GM12874 (cell line): ENCODE measurements around the gene SHMT1.

Experiments
- CTCF ChIP-seq: IDR thresholded peaks from 2 replicates; pipeline ENCODE4 v1.5.1; 2011; ENCODE audit warnings: low read depth, mild to moderate bottlenecking, control low read depth, low read length, moderate library complexity; ENCODE audit not compliant: insufficient read depth

The SHMT1 gene

DNA sequence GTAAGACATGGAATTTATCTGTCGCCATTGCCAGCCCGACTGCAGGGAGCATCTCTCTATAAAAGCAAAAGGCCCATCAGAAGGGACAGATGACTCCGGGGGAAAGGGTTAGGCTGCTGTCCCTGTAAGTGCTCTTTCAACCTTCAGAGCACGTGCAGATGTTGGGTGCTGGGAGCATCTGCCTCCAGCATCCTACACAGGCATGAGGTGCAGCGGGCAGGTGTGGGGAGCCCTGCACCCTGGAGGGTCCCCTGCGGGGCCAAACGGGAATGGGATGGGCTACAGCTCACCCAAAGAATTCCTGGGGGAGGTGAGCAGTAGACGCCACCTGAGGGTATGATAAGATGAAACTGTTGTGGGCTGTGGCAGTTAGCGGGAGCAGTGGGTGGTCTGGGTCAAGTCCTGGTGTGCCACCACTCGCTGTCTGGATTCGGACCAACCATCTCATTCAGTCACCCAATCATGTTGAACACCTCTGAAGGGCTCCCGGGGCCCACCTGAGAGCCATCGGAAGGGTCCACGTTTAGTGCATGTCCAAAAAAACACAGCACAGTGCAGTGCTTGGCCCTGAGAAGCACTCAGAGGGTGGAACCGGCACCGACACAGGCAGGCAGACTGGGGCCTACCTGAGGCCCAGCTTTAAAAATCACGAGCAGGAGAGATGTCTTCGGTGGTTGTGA is 44.4 kb downstream of the SHMT1 start:
- no peak for TF ChIP-seq CTCF

GRCh38 chr17:18318117-18318516 is 45.2 kb downstream of the SHMT1 start:
- TF ChIP-seq CTCF = no peak

GRCh38 chr17:18315961-18316360 is 47.4 kb downstream of the SHMT1 start:
- no peak for TF ChIP-seq CTCF

- no peak for TF ChIP-seq CTCF
These were observed 47.8 kb downstream of the SHMT1 start for GRCh38 chr17:18315562-18315922.

DNA sequence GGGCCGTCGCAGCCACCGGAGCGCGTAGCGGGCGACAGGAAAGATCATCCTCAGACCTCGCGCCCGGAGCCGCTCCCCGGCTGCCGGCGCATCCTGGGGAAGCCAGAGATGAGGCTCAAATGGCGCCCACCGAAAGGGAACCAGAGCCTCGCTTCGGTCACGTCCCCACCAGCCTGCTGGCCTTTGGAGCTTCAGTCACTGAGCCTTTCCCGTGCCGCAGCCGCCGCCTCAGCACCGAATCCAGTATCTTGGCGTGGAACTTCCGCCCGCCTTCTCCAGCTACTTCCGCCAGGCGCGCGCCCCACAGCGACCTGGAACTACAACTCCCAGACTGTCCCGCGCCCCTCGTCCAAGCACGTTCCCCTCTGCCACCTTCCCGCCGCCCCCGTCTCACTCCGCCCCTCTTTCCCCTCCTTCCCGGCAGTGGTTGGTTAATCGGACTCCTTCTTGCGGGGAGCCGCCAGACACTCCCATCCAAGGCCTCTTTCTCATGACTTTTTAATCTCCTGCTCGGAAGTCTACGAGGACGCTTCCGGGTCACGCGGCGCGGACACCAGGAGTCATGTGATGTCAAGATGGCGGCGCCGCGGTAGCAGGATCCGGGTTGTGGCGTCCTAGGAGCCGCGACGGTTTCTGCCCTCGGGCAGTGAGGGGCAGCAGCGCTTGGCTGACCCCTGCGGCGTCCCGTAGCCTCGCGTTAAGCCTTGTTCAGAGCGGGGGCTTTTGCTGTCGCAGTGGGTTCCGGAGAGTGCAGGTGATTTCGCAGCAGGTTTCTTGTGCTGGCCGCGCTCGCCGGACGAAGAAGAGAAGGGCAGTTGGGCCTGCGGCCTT is 48.4 kb downstream of the SHMT1 start, which contains the start of the genes SMCR8 and TOP3A:
SMCR8 (plus strand) TSS at position 563 of the 831 bp plus-strand sequence. CDS start 497 bp downstream, outside the sequence.
TOP3A (minus strand) TSS at position 264 of the 831 bp plus-strand sequence; CDS start at position 48, 216 bp downstream.
- TF ChIP-seq CTCF = no peak

DNA sequence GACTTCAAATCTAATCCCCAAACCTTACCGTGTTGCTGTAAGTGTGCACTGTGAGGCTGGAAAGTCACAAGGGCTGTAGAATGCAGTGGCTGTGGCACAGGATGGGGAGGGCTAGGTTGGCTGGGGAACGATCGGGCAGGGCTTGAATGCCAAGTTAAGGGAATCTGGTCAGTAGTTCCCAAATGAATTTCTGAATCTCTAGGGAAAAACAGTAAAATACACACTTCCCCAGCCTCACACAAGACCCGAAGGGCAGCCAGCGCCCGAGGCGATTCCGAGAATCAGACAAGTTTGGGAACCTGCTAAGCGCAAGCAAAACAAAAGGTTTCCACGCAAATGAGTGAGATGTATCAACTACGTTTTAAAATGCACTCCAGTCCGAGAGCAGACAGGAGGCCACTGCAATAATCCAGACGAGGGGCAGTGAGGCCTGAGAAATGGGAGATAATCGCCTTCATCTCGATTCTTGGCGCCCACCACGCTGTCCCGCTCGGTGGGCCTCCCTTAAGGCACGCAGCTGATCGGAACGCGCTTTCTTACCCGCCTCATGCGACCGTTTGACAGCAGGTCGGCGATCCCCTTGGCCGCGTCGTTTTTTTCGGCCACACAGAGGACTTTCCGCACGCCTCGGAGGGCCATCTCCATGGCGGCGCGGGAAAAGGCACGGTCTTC is 49.2 kb downstream of the SHMT1 start:
- TF ChIP-seq CTCF = no peak

DNA sequence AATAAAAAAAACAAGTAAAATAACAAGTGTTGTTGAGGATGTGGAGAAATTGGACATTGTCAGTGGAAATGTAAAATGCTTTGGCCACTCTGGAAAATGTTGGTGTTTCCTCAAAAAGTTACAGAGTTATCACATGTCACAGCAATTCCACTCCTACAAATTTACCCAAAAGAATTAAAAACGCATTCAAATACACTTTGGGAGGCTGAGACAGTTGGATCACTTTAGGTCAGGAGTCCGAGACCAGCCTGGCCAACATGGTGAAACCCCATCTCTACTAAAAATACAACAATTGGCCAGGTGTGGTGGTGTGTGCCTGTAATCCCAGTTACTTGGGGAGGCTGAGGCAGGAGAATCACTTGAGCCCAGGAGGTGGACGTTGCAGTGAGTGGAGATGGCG is 54.1 kb downstream of the SHMT1 start:
- no peak for TF ChIP-seq CTCF
